H1 (cell line): ENCODE measurements around the gene LENG1. TPM values are rescaled to one million over a fixed set of nuclear protein-coding genes. Genes with fewer than 3 reads are reported as not detected.

Experiments
- BACH1 ChIP-seq: IDR thresholded peaks from 2 replicates; pipeline ENCODE4 v1.6.1; 2012; ENCODE audit warnings: low read length, improper control_type of control experiment
- CHD7 ChIP-seq: fragments of 300-600 bp; sonication (generic); IDR thresholded peaks from 2 replicates; pipeline ENCODE4 v1.7.1; 2012; ENCODE audit warnings: low read length, moderate library complexity, mild to moderate bottlenecking, inconsistent platforms; ENCODE audit not compliant: insufficient replicate concordance
- SAP30 ChIP-seq: fragments of 300-600 bp; sonication (generic); IDR thresholded peaks from 2 replicates; pipeline ENCODE4 v1.7.1; 2012; ENCODE audit warnings: low read length, moderate library complexity, mild to moderate bottlenecking, inconsistent platforms; ENCODE audit not compliant: insufficient read depth, insufficient replicate concordance
- polyA plus RNA-seq, 7 experiments: library from polyadenylated mRNA; depleted of rRNA in 3 of 7; stranded (reverse) in 5 of 7; unstranded in 2 of 7; fragments of >200 nt in 5 of 7; fragments of 200-250 nt in 2 of 7; gene quantifications; 1 replicate in 5 of 7; 2 replicates in 1 of 7; 4 replicates in 1 of 7; pipeline versions ENCODE4 v1.2.1 to v1.2.3, GENCODE V29; 2011 to 2013; ENCODE audit warnings: missing spikeins in 2 of 7, mixed read lengths in 2 of 7
- total RNA-seq: library from RNA; stranded (reverse); fragmentation: NEBNext Ultra II Directional; extraction: Animal tissue kit (Norgen Biotek cat#: 25700); gene quantifications from 2 replicates; pipeline ENCODE4 v1.2.1, GENCODE V29; 2021

Gene LENG1
- total and polyA plus RNA-seq, 2 of the 8 experiments (the other 6 are each of a cell fraction or from before 2014, with no cell fraction given): 1.2 to 4.4 TPM

GRCh38 chr19:54165222-54165621 lies 5.7 kb upstream of the LENG1 start (continued):
- TF ChIP-seq CHD7 (no peak), BACH1 (no peak), SAP30 (no peak)
- TF ChIP-seq, all 59 proteins: peak for 0
